Middle frontal gyrus (tissue), 1 donor: ENCODE measurements around the gene SOST.
A peak's percentile ranks its signal among the peaks of the same experiment; 100 is the strongest.

ENCODE experiments used
- DNase-seq: peaks from one replicate; pipeline ENCODE4 v3.0.0-alpha.2; 2015; ENCODE audit warnings: low spot score; ENCODE audit errors: extremely low spot score

Gene SOST

DNA sequence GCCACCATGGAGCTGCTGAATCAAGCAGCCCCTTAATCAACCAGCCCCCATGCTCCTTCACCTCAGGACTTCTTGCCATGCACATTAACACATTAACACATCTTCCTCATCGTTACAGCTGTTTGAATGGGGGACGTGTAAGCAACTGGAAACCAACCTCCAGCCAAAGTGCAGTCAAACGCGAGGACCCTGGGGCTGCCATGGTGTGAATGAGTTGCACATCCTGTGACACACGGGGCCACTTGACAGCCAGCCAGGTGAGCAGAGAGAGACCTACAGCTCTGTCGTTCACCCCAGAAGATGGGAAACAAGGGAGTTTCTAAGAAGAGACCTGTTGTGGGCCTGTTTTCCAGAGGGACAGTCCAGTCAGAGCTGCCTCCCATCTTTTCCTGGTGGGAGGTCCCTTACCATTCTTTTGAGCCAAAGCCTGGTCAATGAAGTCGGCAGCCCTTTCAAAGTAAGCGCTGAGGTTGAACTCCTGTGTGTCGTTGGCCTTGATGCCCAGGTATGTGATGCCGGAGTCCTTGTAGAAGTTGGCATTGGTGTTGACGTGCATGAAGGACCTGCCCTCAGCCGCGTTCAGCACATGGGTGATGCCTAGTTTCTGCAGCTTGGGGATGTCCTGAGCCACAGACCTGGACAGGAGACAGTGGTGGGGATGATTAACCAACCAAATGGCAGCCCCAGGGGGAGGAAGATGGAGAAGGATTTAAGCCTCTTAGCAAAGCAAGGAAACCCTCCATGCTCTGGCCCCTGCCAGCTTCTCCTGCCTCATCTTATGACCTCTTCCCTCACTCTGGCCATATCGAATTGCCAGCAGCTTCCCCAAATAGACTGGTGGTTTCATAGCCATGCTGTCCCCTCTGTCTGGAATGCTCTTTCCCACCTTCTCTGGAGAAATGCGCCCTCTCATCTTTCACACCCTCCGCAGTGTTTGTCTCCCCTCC, 16.0 kb upstream of the SOST start:
- DNase-seq, result no peak

DNA sequence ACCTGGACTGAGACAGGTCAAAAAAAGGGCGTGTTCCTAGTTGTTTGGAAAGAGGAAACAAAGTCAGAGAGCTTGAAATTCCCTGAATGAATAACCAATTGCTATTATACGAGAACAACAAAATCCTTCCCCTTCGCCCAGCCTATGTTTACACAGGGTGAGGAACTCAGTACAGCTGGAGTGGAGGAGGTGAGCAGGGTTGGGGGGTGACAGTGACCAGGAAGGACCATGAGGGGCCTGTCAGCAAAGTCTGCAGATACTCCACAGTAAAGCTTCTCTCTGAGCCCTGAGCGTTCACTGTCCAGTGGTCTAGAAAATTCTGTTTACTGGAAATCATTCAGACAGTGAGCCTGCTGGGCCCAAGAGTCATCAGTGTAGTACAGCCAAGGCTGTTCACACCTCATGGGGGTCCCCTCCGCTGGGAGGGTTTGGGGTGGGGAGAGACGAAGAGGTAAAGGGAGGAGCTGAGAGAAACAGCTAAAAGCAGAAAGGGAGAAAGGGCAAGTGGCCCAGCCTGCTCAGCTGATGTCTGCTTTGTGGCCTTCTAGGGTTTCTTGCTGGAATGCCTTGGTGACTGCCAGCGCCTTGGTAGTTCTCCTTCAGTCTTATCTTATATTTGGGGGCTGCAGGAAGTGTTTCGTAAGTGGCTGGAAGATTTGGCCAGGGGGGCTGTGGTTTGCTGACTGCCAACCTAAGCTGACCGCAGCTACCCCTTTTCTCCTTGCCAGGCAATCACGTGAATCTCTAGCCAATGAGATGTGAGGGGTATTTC, 14.5 kb upstream of the SOST start:
- no peak for DNase-seq

DNA sequence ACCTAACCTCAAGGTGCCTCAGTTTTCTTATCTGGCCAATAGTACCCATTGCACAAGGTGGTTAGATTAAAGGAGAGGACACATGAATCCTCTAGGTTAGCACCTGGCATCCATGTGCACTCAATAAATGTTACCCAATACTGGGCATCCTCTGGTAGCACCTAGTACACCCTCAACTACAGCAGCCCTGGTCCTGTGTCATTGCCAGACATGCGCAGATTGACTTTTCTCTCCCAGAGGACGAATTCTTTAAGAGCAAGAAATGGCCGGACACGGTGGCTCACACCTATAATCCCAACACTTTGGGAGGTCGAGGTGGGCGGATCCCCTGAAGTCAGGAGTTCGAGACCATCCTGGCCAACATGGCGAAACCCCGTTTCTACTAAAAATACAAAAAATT, 12.9 kb upstream of the SOST start:
- no peak for DNase-seq

DNA sequence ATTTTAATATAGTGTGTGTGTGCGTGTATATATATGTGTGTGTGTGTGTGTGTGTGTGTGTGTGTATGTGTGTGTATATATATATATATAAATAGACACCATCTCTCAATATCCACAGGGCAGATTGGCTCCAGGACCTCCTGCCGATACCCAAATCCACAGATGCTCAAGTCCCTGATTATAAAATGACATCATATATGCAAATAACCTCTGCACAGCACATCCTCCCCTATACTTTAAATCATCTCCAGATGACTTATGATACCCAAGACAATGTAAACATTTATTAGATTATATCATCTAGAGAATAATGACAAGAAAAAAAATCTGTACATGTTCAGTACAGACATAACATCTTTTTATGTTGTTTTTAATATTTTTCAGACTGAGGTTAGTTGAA, 12.4 kb upstream of the SOST start:
- DNase-seq, result no peak

DNA sequence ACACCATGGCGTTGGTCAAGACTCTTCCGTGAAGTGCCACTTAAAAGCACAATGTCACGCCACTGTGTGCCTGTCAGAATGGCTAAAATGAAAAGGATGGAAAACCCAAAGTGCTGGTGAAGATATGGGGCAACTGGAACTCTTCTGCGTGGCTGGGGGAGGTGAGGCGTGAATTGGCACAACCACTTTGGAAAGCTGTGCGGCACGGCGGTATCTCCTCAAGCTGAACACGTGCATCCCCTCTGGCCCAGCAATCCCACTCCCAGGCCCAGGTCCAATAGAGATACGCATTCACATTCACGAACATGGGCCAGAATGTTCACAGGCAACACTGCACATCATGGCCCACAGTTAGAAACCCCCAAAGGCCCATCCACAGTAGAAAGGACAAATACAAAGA, 11.3 kb upstream of the SOST start:
- no peak for DNase-seq

DNA sequence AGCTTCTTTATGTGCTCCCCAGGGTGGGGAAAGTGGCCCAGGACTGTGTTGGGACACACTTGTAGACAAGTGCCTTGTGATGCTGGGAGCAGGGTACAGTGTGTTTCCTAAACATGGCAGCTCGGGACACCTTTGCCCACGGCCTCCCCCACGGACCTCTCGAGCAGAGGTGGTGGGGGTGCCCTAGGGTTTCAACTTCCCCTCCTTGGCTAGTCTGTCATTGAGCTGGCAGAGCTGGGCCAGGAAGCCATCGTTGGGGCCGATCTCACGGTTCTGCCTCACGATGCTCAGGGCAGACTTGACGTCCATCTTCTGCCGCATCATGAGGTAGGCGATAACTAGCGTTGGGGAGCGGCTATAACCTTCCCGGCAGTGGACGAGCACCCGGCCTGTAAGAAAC, 10.8 kb upstream of the SOST start:
- no peak for DNase-seq

DNA sequence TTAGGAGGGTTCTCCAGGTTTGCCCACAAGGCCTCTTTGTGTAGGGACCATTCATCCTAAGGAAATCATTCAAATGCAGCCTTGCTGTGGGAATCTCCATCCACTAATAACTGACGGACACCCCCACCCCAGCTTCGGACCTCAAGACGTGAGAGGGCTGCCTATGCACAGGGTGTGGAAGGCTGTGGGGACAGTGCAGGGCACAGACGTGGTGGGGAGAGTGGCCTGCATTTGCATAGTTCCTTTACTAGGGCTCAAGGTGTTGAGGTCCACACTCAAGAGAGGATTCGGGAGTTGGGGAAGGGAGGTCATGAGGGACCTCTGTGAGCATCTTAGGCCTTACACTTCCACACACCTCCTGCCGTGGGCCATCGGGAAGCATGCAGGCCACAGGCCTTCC, 10.4 kb upstream of the SOST start:
- DNase-seq, result no peak

DNA sequence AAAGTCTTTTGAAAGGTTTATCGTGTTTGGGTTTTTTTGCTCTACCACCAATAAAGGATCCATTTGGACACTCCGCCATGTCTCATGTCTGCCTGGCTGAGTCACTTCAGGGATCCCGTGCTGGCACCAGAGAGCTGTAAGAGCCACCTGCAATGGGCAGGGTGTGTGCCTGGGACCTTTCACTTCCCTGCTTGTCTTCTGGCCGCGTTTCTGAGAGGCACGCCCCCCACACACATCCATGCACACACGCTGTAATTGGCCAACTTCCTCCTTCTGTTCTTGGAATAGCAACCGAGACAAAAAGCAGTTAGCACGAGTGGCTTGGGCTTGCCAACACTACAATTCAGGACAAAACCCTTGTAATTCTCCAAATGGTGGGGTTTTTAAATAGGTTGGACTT, 9.8 kb upstream of the SOST start:
- no peak for DNase-seq

DNA sequence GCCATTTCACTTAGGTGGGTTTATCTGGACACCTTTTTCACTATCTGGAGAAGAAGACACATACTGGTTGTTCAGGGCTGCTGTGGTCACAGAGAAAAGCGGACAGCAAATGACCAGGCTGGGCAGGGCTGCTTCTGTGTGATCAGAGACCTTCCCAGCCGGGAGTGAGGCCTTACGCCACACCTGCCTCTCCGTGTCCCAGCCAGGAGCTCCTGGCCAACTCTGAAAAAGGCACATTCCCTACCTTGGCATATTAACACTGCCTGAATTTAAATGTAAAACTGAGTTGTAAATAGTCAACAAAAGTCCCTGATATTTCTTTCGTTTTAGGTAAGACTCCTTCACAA, 9.1 kb upstream of the SOST start:
- no peak for DNase-seq

DNA sequence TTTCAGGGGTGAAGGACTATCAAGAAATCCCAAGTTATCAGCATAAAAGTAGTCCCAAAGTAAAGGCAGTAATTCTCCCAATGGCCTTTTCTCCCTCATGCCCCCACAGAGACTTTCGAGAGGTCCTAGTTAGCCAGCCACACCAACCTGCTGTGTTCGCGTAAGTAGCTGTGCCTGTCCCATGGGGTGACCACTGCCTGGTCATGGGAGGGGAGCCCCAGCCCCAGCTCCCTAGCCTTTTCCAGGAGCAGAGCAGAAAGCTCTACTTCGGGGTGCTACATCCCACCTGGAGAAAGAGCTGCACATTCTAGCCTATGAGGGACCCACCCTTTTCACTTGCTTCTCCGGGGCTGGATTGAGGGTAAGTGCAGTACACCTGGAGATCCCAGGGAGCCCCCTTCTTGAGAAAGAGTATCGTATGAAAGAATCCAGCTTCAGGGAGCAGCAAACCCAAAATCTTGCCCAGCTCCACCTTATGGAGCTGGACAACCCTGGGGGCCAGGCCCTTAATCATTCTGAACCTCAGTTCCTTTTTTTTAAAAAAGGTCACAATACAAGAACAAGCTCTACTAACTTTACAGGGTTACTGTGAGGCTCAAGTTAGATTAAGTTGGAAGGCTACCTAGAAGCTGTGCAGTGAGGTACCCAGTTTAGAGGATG, 8.6 kb upstream of the SOST start:
- no peak for DNase-seq

DNA sequence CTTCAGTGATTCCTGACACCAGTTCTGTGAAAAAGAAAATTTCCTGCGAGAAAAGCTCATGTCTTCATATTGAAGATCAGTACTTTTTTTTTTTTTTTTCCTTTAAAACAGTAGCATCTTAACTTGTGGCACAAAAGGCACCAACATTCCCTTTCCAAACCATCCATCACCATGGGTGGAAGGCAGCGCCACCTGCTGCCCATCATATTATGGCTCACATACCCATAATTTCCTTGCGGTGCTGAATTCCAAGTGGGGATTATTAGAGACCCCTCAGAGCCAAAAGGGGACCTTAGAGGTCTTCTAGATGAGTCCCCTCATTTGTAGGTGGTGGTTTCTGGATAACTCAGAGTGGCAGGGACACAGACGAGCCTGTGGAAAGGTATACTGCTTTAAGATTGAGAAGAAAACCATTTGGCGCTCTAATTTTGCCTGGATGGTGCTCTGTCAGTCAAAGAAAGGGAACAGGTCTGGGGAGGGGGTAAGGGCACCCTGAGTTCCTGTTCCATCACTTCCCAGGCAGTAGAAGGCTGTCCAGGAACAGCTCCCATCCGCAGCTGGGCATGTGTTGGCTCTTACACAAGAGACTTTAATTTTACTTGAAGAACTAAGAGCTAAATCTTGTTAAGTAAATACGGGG, 7.9 kb upstream of the SOST start:
- peak; percentile 6 for DNase-seq

DNA sequence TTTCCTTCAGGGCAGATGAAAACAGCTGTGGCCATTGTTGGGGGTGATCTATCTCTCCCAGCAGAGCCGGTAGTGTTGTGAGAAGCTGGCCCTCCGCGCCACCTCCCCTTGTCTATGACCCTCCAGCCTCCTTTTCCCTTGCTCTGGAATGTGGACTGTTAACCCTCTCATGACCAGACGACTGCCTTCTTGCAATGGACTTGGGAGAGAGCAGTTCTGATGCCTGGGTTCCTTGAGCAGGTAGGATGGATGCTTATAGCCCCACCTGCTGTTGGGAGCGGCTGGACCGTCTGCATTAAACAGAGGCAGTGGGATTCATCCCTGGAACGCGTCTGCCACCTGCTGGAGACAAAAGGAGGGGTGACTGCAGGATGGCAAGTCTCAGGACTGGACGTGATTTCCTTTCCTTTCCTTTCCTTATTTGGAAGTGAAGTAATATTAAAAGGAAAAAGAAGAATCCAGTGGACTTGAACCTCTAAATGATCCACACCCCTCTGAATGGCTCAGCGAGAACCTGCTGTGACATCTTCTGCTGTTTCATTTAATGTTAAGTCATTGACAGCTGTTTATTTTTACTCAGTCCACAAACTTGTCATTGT, 1.8 kb upstream of the SOST start:
- peak; percentile 78 for DNase-seq

DNA sequence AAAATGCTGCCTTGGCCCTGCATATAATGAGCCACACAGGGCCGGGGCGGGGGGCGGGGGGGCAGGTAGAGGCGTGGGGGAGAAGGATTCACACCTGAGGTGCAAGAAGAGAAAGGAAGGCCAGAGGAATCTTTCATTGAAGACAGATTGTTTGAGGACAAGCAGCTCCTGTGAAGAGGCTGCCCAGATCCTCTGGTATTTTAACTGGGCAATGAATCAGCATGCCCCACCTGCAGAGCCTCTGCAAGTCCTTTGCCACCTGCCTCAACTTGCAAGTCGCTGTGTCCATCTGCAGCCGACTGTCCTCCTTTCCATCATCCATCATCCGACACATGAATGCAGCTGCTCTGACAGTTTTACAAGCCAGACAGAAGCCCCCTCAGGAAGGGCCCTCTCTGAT, 1.2 kb upstream of the SOST start:
- no peak for DNase-seq

DNA sequence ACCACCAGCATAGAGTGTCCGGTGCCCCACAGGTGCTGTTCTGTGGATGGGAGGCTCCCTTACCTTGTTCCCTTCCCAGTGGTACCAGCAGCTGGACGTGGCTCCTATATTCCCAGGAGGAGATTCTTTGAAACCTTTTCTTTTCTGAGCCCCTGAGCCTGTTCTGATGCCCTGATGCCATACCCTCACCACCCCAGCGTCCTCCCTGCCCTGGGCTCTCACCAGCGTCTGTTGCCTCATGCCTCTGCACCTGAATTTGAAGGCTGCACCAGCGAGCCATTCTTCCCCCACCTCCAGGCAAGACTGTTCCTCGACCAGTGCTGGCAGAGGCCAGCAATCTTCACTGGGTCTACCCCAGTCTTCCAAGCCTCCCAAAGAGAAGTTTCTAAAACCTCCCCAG, 505 bp downstream of the SOST start:
- DNase-seq, result no peak

DNA sequence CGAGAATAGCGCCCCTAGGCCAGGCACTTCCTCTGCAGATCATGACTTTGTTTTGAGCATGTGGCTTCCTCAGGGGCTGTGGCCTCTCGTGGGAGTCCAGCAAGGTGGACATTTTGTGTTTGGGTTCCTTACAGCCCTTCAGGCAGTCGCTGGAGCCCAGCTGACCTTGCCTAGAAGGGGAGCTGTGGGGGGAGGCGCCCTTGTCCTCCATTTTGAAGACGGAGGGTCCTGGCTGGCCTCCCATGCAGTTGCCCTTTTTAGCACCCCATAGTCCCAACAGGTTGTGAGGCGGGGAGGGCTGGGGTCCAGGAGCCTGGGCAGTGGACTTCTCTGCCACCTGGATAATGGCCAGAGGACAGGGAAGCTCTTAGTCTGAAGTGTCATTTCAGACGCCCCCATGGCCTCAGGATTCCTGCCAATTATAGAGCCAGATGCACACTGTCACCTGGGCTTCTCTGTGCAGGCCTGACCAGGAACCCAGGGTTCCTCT, 1.4 kb downstream of the SOST start:
- DNase-seq, result no peak

DNA sequence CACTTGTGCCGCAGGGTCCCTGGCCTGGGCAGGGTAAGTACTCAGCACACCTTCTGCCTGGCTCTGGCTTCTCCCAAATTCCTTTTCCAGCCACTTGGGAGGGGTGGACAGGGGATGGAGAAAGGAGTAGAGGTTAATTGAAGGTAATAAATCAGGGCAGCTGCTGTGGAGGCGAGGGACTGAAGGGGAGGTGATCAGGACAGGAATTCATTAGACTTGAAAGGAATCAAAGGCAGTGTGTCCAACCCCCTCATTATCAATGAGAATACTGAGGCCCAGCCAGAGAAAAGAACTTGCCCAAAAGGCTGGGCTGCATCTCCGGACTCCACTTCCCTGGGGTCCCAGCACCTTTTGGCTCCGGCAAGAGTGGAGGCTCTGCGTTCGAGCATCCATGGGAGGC, 2.4 kb downstream of the SOST start:
- DNase-seq, result no peak

DNA sequence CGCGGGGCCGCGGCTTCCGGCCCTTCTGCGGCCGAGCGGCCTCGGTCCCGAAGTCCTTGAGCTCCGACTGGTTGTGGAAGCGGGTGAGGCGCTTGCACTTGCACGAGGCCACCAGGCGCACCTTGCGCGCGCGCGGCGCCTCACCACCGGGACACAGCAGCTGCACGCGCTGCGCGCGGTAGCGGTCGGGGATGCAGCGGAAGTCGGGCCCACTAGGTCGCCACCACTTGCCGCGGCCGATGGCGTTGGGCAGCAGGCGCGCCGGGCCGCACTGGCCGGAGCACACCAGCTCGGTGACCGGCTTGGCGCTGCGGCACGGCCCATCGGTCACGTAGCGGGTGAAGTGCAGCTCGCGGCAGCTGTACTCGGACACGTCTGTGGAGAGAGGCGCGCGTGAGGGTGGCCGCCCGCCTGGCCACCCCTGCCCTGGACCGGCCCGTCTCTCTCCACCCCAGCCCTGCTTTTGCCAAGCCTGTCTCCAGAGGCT, 3.2 kb downstream of the SOST start:
- DNase-seq, result no peak

DNA sequence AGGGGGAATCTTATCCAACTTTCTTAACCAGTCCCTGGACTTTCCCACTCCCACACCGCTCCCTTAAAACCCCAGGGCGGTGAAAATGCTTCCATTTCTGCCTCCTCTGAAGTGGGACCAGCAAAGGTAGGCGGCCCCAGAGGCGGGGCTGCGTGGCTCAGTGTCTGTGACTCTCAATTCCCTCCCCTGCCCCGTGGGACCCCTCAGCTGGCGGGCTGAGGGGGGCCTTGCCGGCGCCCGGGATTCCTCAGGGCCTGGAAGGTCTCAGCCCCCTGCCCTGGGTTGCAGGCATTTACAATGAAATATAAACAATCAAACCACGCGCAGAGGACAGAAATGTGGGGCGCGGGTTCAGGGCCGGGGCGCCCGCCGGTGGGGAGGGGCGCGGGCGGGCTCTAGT, 3.6 kb downstream of the SOST start:
- no peak for DNase-seq

DNA sequence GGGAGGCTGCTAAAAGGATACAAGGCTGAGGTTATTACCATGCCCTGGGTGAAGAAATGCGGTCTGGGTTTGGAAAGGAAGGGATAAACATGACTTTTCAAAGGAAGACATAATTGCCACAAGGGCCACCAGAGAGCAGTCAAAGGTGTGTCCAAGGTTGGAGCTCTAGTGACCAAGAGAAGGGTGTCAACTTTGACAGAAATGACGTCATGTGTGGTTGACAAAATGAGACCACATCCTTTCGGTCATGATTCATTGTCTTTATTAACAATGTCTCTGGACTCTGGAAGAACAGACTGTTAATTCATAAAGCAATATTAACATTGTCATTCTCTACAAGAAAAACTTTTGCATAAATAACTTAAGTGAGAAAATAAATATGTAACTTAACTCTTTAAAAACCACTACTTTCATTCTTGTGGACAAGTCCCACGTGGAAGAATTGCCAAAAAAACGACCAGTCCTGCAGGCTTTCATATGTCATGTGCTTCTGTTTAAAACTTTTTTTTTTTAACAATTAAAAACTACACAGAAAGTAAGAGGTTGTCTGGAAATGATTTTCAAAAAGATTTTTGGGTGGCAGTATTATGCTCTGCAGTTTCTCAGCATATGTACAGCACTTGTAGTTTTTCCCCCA, 5.0 kb downstream of the SOST start:
- no peak for DNase-seq

DNA sequence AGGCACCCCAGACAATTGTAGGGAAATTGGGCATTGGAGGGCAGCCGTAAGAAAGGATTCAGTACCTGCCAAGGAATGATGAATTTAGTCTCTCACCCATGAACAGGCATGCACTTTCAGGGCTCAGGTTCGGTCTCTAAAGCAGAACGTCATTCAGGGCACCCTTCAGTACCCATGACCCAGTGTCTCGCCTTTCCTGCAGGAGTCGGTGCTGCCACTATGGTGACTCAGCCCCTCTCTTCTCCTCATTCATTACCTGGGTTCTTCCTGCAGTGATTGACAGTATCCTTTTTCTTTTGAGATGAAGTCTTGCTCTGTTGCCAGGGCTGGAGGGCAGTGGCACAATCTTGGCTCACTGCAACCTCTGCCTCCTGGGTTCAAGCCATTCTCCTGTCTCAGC, 8.4 kb downstream of the SOST start:
- no peak for DNase-seq

DNA sequence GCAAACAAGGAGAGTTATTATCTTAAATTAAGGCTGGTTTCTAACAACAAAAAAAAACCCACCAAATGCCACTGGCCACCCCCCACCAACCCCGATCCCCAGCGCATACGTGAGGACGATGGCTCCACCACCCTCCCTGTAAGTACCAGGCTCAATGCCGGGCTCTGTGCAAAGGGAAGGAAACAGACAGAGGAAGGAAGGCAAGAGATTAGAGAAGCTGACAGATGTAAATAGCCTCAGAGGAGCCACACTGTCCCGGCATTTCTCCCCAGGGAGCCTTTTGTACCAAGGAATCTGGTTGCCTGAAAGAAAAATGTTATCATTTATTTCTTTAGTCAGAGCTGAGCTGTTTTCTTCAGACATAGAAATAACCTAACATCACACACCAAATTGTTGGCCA, 13.1 kb downstream of the SOST start:
- no peak for DNase-seq
